GM19395 (cell line): ENCODE measurements around the gene ROBO2.

Source experiments
- ATAC-seq: cut with Tn5 transposase; IDR thresholded peaks from one replicate; pipeline ENCODE4 v1.9.1; 2021; ENCODE audit warnings: mild to moderate bottlenecking, moderate library complexity; ENCODE audit not compliant: unreplicated experiment

The ROBO2 gene

GRCh38 chr3:77186319-77186718, 146.4 kb downstream of the ROBO2 start:
- no peak for ATAC-seq

GRCh38 chr3:77186728-77187127, 146.8 kb downstream of the ROBO2 start:
- ATAC-seq, result no peak

GRCh38 chr3:77188210-77188609, 148.3 kb downstream of the ROBO2 start:
- no peak for ATAC-seq

GRCh38 chr3:77189258-77189657, 149.4 kb downstream of the ROBO2 start:
- no peak for ATAC-seq

GRCh38 chr3:77189684-77190083, 149.8 kb downstream of the ROBO2 start:
- ATAC-seq, result no peak

GRCh38 chr3:77190374-77190773, 150.5 kb downstream of the ROBO2 start:
- ATAC-seq, result no peak

GRCh38 chr3:77191014-77191413, 151.1 kb downstream of the ROBO2 start:
- no peak for ATAC-seq

- ATAC-seq, result no peak
Measured at GRCh38 chr3:77191640-77192039, 151.7 kb downstream of the ROBO2 start.

GRCh38 chr3:77195766-77196545, 156.1 kb downstream of the ROBO2 start:
- no peak for ATAC-seq

- no peak for ATAC-seq
Measured at GRCh38 chr3:77197408-77197807, 157.5 kb downstream of the ROBO2 start.

GRCh38 chr3:77203851-77204250, 164.0 kb downstream of the ROBO2 start:
- ATAC-seq, result no peak

GRCh38 chr3:77204788-77205187, 164.9 kb downstream of the ROBO2 start:
- no peak for ATAC-seq

GRCh38 chr3:77207753-77208152, 167.9 kb downstream of the ROBO2 start:
- no peak for ATAC-seq

- ATAC-seq, result no peak
Measured at GRCh38 chr3:77222701-77223100, 182.8 kb downstream of the ROBO2 start.

- ATAC-seq, result no peak
Measured at GRCh38 chr3:77227567-77227966, 187.7 kb downstream of the ROBO2 start.

- ATAC-seq, result no peak
Measured at GRCh38 chr3:77232557-77232956, 192.7 kb downstream of the ROBO2 start.

GRCh38 chr3:77234004-77234403, 194.1 kb downstream of the ROBO2 start:
- ATAC-seq, result no peak

GRCh38 chr3:77236118-77236517, 196.2 kb downstream of the ROBO2 start:
- ATAC-seq, result no peak

GRCh38 chr3:77240072-77240650, 200.3 kb downstream of the ROBO2 start:
- no peak for ATAC-seq

- ATAC-seq, result no peak
Measured at GRCh38 chr3:77242371-77242770, 202.5 kb downstream of the ROBO2 start.

GRCh38 chr3:77244981-77245380, 205.1 kb downstream of the ROBO2 start:
- ATAC-seq, result no peak

- no peak for ATAC-seq
Measured at GRCh38 chr3:77247061-77247460, 207.2 kb downstream of the ROBO2 start.

- ATAC-seq, result no peak
Measured at GRCh38 chr3:77247817-77248216, 207.9 kb downstream of the ROBO2 start.
